SK-N-SH (cell line): ENCODE measurements around the gene GLIPR1L2.
A peak's percentile ranks its signal among the peaks of the same experiment; 100 is the strongest.

Experiments
- CHD2 ChIP-seq: fragments of 150-350 bp; IDR thresholded peaks from 2 replicates; pipeline ENCODE4 v1.6.1; 2018; ENCODE audit warnings: low read length; ENCODE audit not compliant: partially characterized antibody
- EP300 ChIP-seq, 2 experiments: IDR thresholded peaks; 2 replicates each; pipeline versions ENCODE4 v1.4.0 to v1.6.1; 2012; ENCODE audit warnings: borderline replicate concordance in 1 of 2, low read depth in 1 of 2, low read length in 1 of 2
- EZH2phosphoT487 ChIP-seq: fragments of 200-600 bp; sonication (generic); IDR thresholded peaks from 2 replicates; pipeline ENCODE4 v1.6.1; 2017; ENCODE audit warnings: low read depth, mixed run types, mild to moderate bottlenecking, antibody characterized with exemption, moderate library complexity, borderline replicate concordance
- MEF2A ChIP-seq: IDR thresholded peaks from 2 replicates; pipeline ENCODE4 v1.4.0; 2012; ENCODE audit warnings: low read depth, borderline replicate concordance
- POLR2AphosphoS5 ChIP-seq: IDR thresholded peaks from 2 replicates; pipeline ENCODE4 v1.6.1; 2012; ENCODE audit warnings: low read depth, low read length
- SIN3A ChIP-seq: IDR thresholded peaks from 2 replicates; pipeline ENCODE4 v1.6.1; 2012; ENCODE audit warnings: low read depth, mild to moderate bottlenecking, low read length, moderate library complexity, borderline replicate concordance
- SMC3 ChIP-seq: IDR thresholded peaks from 2 replicates; pipeline ENCODE4 v1.6.1; 2012; ENCODE audit warnings: low read depth, low read length, improper control_type of control experiment
- TEAD4 ChIP-seq: IDR thresholded peaks from 2 replicates; pipeline ENCODE4 v1.4.0; 2012; ENCODE audit warnings: mild to moderate bottlenecking, borderline replicate concordance; ENCODE audit not compliant: insufficient read depth
- TF ChIP-seq, protein P1 (sequence below): fragments of 200-600 bp; sonication (generic); IDR thresholded peaks from 2 replicates; pipeline ENCODE4 v1.6.1; 2017; ENCODE audit warnings: antibody characterized with exemption, mild to moderate bottlenecking, moderate library complexity

DNA sequence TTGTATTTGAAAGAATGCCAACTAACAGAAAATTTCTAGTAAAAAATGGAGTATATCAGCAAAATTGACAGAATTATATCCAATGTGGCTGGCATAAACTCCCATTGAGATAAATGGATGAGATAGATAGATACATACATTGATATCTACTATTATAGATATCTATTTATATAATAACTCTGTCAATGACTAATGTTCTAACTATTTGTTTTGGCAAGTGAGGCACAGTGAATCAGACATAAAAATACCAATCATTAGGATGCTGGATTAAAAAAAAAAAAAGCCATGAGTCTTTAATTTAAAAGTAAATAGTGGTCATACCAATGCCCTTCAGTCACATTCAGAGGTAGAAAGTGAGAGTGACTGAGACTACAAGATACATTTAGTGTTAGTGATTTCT, 56.0 kb downstream of the GLIPR1L2 start:
- TF ChIP-seq EZH2phosphoT487 (no peak; the same call in 1 of the 2 replicates), POLR2AphosphoS5 (peak; percentile 43; the same call in 1 of the 2 replicates), MEF2A (peak; percentile 87), EP300 (IDR thresholded peaks at IDR 0.05; ENCODE audit: borderline replicate concordance in 1 of 2, low read depth in 1 of 2, low read length in 1 of 2) (peak in 1 of 2 experiments; percentile 93; a peak in 2 of 4 replicates), CHD2 (no peak), SIN3A (no peak), TEAD4 (peak; percentile 93), SMC3 (no peak)
- TF ChIP-seq, protein P1, sequence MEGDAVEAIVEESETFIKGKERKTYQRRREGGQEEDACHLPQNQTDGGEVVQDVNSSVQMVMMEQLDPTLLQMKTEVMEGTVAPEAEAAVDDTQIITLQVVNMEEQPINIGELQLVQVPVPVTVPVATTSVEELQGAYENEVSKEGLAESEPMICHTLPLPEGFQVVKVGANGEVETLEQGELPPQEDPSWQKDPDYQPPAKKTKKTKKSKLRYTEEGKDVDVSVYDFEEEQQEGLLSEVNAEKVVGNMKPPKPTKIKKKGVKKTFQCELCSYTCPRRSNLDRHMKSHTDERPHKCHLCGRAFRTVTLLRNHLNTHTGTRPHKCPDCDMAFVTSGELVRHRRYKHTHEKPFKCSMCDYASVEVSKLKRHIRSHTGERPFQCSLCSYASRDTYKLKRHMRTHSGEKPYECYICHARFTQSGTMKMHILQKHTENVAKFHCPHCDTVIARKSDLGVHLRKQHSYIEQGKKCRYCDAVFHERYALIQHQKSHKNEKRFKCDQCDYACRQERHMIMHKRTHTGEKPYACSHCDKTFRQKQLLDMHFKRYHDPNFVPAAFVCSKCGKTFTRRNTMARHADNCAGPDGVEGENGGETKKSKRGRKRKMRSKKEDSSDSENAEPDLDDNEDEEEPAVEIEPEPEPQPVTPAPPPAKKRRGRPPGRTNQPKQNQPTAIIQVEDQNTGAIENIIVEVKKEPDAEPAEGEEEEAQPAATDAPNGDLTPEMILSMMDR, result no peak
